GM12874 (cell line): ENCODE measurements around the gene AKAP11.

Experiments used
- TF ChIP-seq, protein P1 (sequence below): IDR thresholded peaks from 2 replicates; pipeline ENCODE4 v1.5.1; 2011; ENCODE audit warnings: low read depth, mild to moderate bottlenecking, control low read depth, low read length, moderate library complexity; ENCODE audit not compliant: insufficient read depth

Gene AKAP11

GRCh38 chr13:42333613-42334328 is 61.8 kb downstream of the AKAP11 start:
- TF ChIP-seq, protein P1, sequence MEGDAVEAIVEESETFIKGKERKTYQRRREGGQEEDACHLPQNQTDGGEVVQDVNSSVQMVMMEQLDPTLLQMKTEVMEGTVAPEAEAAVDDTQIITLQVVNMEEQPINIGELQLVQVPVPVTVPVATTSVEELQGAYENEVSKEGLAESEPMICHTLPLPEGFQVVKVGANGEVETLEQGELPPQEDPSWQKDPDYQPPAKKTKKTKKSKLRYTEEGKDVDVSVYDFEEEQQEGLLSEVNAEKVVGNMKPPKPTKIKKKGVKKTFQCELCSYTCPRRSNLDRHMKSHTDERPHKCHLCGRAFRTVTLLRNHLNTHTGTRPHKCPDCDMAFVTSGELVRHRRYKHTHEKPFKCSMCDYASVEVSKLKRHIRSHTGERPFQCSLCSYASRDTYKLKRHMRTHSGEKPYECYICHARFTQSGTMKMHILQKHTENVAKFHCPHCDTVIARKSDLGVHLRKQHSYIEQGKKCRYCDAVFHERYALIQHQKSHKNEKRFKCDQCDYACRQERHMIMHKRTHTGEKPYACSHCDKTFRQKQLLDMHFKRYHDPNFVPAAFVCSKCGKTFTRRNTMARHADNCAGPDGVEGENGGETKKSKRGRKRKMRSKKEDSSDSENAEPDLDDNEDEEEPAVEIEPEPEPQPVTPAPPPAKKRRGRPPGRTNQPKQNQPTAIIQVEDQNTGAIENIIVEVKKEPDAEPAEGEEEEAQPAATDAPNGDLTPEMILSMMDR = peak; percentile 75

DNA sequence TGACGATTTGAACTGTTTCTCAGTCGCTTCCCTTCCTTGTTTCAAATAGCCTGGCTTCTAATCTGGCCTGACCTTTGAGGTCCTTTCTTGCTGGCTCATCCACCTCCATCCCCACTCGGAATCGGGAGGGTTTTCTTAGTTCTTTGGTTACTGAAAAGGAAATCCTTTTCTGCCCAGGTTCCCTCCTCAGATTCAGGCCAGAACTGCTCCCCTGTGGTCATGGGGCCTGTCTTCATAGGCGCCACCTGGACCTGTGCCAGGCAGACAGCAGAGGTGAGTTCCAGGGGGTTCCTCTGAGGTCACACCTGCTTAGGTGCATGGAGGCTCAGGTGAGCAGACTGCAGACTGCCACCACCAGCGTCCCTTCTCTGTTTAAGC is 62.4 kb downstream of the AKAP11 start:
- TF ChIP-seq, protein P1 = no peak

- TF ChIP-seq, protein P1 = no peak
These were observed 66.1 kb downstream of the AKAP11 start for GRCh38 chr13:42337808-42338600.

DNA sequence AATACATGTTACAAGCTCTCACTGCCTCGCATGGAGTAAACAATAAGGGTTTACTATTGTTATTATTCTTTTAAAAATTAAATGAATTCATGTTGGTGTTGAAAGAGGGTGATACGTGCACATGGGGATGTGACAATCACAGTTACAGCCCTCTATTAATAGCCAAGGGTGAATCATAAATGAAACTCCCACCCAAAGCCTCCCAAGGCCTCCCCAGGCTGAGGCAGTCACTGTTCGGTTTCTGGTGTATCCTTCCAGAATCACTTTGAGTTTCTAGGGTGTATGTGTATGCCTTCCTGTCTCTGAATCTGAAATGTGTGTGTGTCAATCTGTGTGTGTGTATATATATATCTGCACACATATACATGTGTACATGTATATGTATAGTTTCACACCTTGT is 73.4 kb downstream of the AKAP11 start:
- TF ChIP-seq, protein P1 = no peak

DNA sequence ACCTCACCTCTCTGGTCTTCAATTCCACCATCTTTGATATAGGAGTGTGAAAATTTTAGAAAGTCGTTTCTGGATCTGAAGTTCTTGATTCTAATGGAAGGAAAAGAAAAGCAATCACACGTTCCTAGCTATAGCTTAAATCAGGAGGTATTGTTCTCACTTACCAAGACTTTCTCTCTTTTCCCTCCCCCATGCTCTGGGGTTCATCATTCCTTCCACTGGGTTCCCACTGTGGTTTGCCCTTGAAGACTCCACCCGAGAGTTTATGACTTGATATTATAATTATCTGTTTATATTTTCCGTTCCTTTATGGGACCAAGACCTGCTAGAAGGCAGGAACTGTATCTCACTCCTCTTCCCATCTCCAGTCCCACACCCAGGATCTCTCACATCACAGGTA is 76.6 kb downstream of the AKAP11 start:
- TF ChIP-seq, protein P1 = no peak

DNA sequence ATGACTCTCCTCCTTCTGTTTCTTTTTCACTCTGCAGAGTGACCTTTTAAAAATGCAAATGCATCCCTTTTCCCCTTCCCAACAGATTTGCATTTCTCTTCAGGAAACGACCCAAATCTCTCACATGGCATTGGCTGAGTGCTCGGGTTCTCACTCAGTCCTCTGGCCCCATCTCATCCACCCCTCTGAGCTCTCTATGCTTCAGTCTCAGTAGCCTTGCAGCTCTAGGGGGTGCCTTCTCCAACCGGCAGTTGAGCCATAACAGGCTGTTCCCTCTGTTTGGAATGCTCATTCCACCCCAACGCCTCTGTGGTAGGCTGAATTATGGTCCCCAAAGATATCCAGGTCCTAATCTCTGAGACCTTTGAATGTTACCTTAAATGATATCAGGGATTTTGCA is 78.2 kb downstream of the AKAP11 start:
- TF ChIP-seq, protein P1 = no peak

DNA sequence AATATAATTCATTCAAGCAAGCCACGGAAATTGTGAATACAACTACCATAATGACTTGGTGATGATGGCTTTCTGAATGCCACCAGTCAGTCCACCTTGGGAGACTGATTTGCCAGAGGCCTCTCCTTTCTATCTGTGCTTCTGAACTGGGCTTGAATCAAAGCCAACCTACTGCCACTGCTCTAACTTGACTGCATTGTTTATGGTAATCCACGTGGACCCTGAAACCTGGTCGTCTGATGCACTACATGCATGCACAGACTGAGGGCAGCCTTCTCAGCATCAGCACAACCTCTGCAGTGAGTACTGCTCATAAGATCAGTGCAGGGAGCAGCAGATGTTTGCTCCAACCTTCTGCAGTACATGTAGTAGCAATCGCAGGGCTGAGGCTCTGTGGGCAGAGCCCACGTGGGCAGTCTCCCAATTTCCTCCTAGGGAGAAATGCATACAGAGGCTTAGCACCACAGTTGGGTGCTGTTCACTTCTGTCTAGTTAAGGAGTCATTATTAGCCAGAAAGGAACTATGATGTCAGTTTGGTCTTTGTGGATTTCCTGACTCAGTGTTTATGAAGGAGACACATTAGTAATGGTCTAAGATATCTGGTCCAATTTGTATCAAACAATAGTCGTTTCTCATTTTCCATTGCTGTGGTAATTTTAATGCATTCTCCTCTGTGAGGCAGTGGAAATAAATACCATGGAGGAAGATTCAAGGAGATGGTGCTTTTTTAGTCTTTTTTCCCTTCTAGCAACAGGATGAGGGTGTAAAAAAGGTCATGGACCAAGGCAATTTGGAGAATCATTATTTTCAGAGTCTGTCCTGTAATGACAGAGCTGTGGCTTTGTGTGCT is 82.5 kb downstream of the AKAP11 start:
- TF ChIP-seq, protein P1 = peak; percentile 44
